Measurements from ENCODE around the gene PATJ. TPM values are rescaled to one million over a fixed set of nuclear protein-coding genes. Genes with fewer than 3 reads are reported as not detected.
"Not testable (repeated sequence)": the region's sequence is repeated elsewhere in the genome, so short reads cannot be mapped to it uniquely, and the experiment has no call there.

Gene PATJ
- polyA plus RNA-seq, 2 donors: 17.2 to 28.6 TPM

DNA sequence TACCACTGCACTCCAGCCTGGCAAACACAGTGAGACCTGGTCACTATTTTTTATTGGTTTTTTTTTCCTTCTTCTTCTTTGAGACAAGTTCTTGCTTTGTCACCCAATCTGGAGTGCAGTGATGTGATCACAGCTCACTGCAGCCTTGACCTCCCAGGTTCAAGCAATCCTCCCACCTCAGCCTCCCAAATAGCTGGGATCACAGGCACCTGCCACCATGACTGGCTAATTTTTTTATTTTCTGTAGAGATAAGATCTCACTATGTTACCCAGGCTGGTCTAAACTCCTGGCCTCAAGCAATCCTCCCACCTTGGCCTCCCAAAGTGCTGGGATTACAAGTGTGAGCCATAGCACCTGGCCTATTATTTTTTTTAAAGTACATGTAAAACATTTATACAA lies 148.2 kb downstream of the PATJ start:
- H3K4me1 ChIP-seq (ENCODE audit: control insufficient read depth in 2 of 2, insufficient read depth in 2 of 2, low read length in 1 of 2); H3K36me3 ChIP-seq (ENCODE audit: control insufficient read depth in 2 of 2, insufficient read depth in 2 of 2, low read length in 1 of 2); H3K4me3 ChIP-seq (ENCODE audit: low read depth in 1 of 2, low read length in 2 of 2); H3K27ac ChIP-seq (ENCODE audit: low read depth in 2 of 2, low read length in 1 of 2); H3K9me3 ChIP-seq (ENCODE audit: control insufficient read depth in 2 of 2, insufficient read depth in 1 of 2, low read depth in 1 of 2, low read length in 1 of 2); H3K27me3 ChIP-seq (ENCODE audit: control insufficient read depth in 1 of 2, insufficient read depth in 2 of 2, low read length in 2 of 2): not testable (repeated sequence)

DNA sequence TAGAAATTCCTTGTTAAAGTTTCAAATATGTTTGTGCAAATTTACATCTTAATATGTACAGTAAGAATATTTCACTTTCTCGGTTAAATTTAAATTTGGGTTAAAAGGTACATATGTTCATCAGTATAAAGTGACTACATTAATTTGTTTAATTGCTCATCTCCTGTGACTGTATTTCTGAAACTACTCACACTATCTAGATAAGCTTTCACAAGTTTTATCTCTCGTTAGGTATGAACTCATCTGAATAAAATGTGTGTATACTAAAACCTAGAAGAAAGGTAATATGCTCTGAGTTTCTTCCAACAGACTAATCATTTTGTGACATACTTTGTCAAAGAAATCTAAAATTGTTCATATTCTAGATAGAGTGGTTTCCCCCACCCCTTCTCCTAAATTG lies 150.7 kb downstream of the PATJ start:
- WGBS, 2 donors: 71 to 86% methylated on average over 2 of the region's 2 CpGs
- Histone ChIP-seq H3K36me3 (ENCODE audit: control insufficient read depth in 2 of 2, insufficient read depth in 2 of 2, low read length in 1 of 2) (no peaks in the 10 kb centered on the region), H3K4me3 (ENCODE audit: low read depth in 1 of 2, low read length in 2 of 2) (no peak overlapping the region), H3K9me3 (ENCODE audit: control insufficient read depth in 2 of 2, insufficient read depth in 1 of 2, low read depth in 1 of 2, low read length in 1 of 2) (no peaks in the 10 kb centered on the region), H3K27me3 (ENCODE audit: control insufficient read depth in 1 of 2, insufficient read depth in 2 of 2, low read length in 2 of 2) (no peaks in the 10 kb centered on the region), H3K27ac (ENCODE audit: low read depth in 2 of 2, low read length in 1 of 2) (no peak overlapping the region), H3K4me1 (ENCODE audit: control insufficient read depth in 2 of 2, insufficient read depth in 2 of 2, low read length in 1 of 2) (no peaks in the 10 kb centered on the region)

DNA sequence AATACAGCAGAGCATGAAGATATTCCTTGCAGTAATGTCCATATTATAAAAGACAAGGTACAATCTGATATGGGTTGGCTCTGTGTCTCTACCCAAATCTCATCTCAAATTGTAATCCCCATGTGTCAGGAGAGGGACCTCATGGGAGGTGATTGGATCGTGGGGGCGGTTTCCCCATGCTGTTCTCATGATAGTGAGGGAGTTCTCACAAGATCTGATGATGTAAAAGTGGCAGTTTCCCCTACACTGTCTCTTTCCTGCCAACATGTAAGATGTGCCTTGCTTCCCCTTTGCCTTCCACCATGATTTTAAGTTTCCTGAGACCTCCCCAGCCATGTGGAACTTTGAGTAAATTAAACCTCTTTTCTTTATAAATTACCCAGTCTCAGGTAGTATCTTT lies 152.0 kb downstream of the PATJ start:
- 91% methylated on average over 2 of the region's 2 CpGs for WGBS, 2 donors
- not testable (repeated sequence) for H3K9me3 ChIP-seq (ENCODE audit: control insufficient read depth in 2 of 2, insufficient read depth in 1 of 2, low read depth in 1 of 2, low read length in 1 of 2); H3K27me3 ChIP-seq (ENCODE audit: control insufficient read depth in 1 of 2, insufficient read depth in 2 of 2, low read length in 2 of 2); H3K4me3 ChIP-seq (ENCODE audit: low read depth in 1 of 2, low read length in 2 of 2); H3K36me3 ChIP-seq (ENCODE audit: control insufficient read depth in 2 of 2, insufficient read depth in 2 of 2, low read length in 1 of 2); H3K27ac ChIP-seq (ENCODE audit: low read depth in 2 of 2, low read length in 1 of 2); H3K4me1 ChIP-seq (ENCODE audit: control insufficient read depth in 2 of 2, insufficient read depth in 2 of 2, low read length in 1 of 2)

DNA sequence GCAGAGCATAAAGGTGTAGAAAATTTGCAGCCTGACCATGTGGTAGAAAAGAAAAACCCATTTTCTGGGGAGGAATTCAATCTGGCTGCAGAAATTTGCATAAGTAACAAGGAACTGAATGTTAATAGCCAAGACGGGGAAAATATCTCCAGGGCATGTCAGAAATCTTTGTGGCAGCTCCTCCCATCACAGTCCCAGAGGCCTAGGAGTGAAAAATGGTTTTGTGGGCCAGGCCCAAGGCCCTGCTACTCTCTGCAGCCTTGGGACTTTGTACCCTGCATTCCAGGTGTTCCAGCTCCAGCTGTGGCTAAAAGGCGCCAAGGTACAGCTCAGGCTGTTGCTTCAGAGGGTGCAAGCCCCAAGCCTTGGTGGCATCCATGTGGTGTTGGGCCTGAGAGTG lies 152.9 kb downstream of the PATJ start:
- Histone ChIP-seq H3K27me3 (ENCODE audit: control insufficient read depth in 1 of 2, insufficient read depth in 2 of 2, low read length in 2 of 2) (no peaks in the 10 kb centered on the region), H3K4me3 (ENCODE audit: low read depth in 1 of 2, low read length in 2 of 2) (no peak overlapping the region), H3K36me3 (ENCODE audit: control insufficient read depth in 2 of 2, insufficient read depth in 2 of 2, low read length in 1 of 2) (no peaks in the 10 kb centered on the region), H3K4me1 (ENCODE audit: control insufficient read depth in 2 of 2, insufficient read depth in 2 of 2, low read length in 1 of 2) (no peaks in the 10 kb centered on the region), H3K27ac (ENCODE audit: low read depth in 2 of 2, low read length in 1 of 2) (no peak overlapping the region), H3K9me3 (ENCODE audit: control insufficient read depth in 2 of 2, insufficient read depth in 1 of 2, low read depth in 1 of 2, low read length in 1 of 2) (no peaks in the 10 kb centered on the region)
- 12 to 57% methylated on average over 2 of the region's 2 CpGs for WGBS, 2 donors

GRCh38 chr1:61898658-61899057 lies 156.4 kb downstream of the PATJ start:
- Histone ChIP-seq H3K27me3 (ENCODE audit: control insufficient read depth in 1 of 2, insufficient read depth in 2 of 2, low read length in 2 of 2) (no peaks in the 10 kb centered on the region), H3K4me1 (ENCODE audit: control insufficient read depth in 2 of 2, insufficient read depth in 2 of 2, low read length in 1 of 2) (no peaks in the 10 kb centered on the region), H3K4me3 (ENCODE audit: low read depth in 1 of 2, low read length in 2 of 2) (no peak overlapping the region), H3K27ac (ENCODE audit: low read depth in 2 of 2, low read length in 1 of 2) (no peak overlapping the region), H3K9me3 (ENCODE audit: control insufficient read depth in 2 of 2, insufficient read depth in 1 of 2, low read depth in 1 of 2, low read length in 1 of 2) (no peaks in the 10 kb centered on the region), H3K36me3 (ENCODE audit: control insufficient read depth in 2 of 2, insufficient read depth in 2 of 2, low read length in 1 of 2) (no peaks in the 10 kb centered on the region)
- WGBS, 2 donors: 94 to 98% methylated on average over 3 of the region's 3 CpGs

DNA sequence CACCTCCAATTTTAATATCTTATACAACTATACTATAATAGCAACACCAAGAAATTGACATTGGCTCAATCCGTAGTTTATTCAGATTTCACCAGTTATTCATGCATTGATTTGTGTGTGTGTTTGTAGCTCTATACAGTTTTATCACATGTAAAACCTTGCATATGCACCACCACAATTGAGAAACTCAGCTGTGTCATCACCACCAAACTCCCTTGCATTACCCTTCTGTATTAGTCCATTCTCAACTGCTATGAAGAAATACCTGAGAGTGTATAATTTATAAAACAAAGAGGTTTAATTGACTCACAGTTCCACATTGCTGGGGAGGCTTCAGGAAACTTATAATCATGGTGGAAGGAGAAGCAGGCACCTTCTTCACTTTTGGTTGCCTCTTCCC lies 162.1 kb downstream of the PATJ start:
- WGBS, 2 donors: 93 to 98% methylated on average over 1 of the region's 1 CpG
- Histone ChIP-seq H3K9me3 (ENCODE audit: control insufficient read depth in 2 of 2, insufficient read depth in 1 of 2, low read depth in 1 of 2, low read length in 1 of 2) (no peaks in the 10 kb centered on the region), H3K36me3 (ENCODE audit: control insufficient read depth in 2 of 2, insufficient read depth in 2 of 2, low read length in 1 of 2) (no peaks in the 10 kb centered on the region), H3K4me1 (ENCODE audit: control insufficient read depth in 2 of 2, insufficient read depth in 2 of 2, low read length in 1 of 2) (no peaks in the 10 kb centered on the region), H3K27me3 (ENCODE audit: control insufficient read depth in 1 of 2, insufficient read depth in 2 of 2, low read length in 2 of 2) (no peaks in the 10 kb centered on the region), H3K4me3 (ENCODE audit: low read depth in 1 of 2, low read length in 2 of 2) (no peak overlapping the region), H3K27ac (ENCODE audit: low read depth in 2 of 2, low read length in 1 of 2) (no peak overlapping the region)

- WGBS, 2 donors: 75 to 89% methylated on average over 4 of the region's 4 CpGs
- Histone ChIP-seq H3K9me3 (ENCODE audit: control insufficient read depth in 2 of 2, insufficient read depth in 1 of 2, low read depth in 1 of 2, low read length in 1 of 2) (no peaks in the 10 kb centered on the region), H3K36me3 (ENCODE audit: control insufficient read depth in 2 of 2, insufficient read depth in 2 of 2, low read length in 1 of 2) (no peaks in the 10 kb centered on the region), H3K27me3 (ENCODE audit: control insufficient read depth in 1 of 2, insufficient read depth in 2 of 2, low read length in 2 of 2) (no peaks in the 10 kb centered on the region), H3K27ac (ENCODE audit: low read depth in 2 of 2, low read length in 1 of 2) (no peak overlapping the region), H3K4me1 (ENCODE audit: control insufficient read depth in 2 of 2, insufficient read depth in 2 of 2, low read length in 1 of 2) (no peaks in the 10 kb centered on the region), H3K4me3 (ENCODE audit: low read depth in 1 of 2, low read length in 2 of 2) (no peak overlapping the region)
These were observed 164.8 kb downstream of the PATJ start for GRCh38 chr1:61907102-61907501.

GRCh38 chr1:61910035-61910434 lies 167.8 kb downstream of the PATJ start:
- no peaks in the 10 kb centered on the region for H3K9me3 ChIP-seq (ENCODE audit: control insufficient read depth in 2 of 2, insufficient read depth in 1 of 2, low read depth in 1 of 2, low read length in 1 of 2)
- no peak overlapping the region for H3K4me3 ChIP-seq (ENCODE audit: low read depth in 1 of 2, low read length in 2 of 2)
- H3K36me3 ChIP-seq (ENCODE audit: control insufficient read depth in 2 of 2, insufficient read depth in 2 of 2, low read length in 1 of 2): no peaks in the 10 kb centered on the region
- no peak overlapping the region for H3K27ac ChIP-seq (ENCODE audit: low read depth in 2 of 2, low read length in 1 of 2)
- H3K4me1 ChIP-seq (ENCODE audit: control insufficient read depth in 2 of 2, insufficient read depth in 2 of 2, low read length in 1 of 2): no peaks in the 10 kb centered on the region
- H3K27me3 ChIP-seq (ENCODE audit: control insufficient read depth in 1 of 2, insufficient read depth in 2 of 2, low read length in 2 of 2): no peaks in the 10 kb centered on the region

- 65 to 69% methylated on average over 4 of the region's 4 CpGs for WGBS, 2 donors
- Histone ChIP-seq H3K4me3 (ENCODE audit: low read depth in 1 of 2, low read length in 2 of 2) (no peak overlapping the region), H3K27ac (ENCODE audit: low read depth in 2 of 2, low read length in 1 of 2) (no peak overlapping the region), H3K36me3 (ENCODE audit: control insufficient read depth in 2 of 2, insufficient read depth in 2 of 2, low read length in 1 of 2) (no peaks in the 10 kb centered on the region), H3K4me1 (ENCODE audit: control insufficient read depth in 2 of 2, insufficient read depth in 2 of 2, low read length in 1 of 2) (no peaks in the 10 kb centered on the region), H3K27me3 (ENCODE audit: control insufficient read depth in 1 of 2, insufficient read depth in 2 of 2, low read length in 2 of 2) (no peaks in the 10 kb centered on the region), H3K9me3 (ENCODE audit: control insufficient read depth in 2 of 2, insufficient read depth in 1 of 2, low read depth in 1 of 2, low read length in 1 of 2) (no peaks in the 10 kb centered on the region)
These were observed 172.7 kb downstream of the PATJ start for GRCh38 chr1:61914823-61915482.

DNA sequence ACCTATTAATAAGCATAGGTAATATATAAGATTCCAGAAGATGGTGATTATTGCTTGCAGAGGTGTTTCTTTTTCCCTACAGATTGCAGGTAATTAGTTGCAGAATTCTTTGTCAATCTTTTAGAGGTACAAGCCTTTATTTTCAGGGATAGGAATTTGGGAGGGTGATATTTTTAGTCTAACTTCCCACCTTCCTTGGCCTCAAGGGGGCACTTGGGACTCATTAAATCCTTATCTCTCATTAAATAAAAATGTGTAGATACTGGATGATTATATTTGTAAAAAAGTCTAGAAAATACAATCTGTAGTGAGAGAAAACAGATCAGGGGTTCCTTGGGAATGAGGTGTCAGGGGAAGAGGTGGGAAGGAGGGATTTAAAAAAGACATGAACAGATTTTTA lies 179.2 kb downstream of the PATJ start:
- Histone ChIP-seq H3K4me1 (ENCODE audit: control insufficient read depth in 2 of 2, insufficient read depth in 2 of 2, low read length in 1 of 2) (no peaks in the 10 kb centered on the region), H3K4me3 (ENCODE audit: low read depth in 1 of 2, low read length in 2 of 2) (no peak overlapping the region), H3K27ac (ENCODE audit: low read depth in 2 of 2, low read length in 1 of 2) (no peak overlapping the region), H3K36me3 (ENCODE audit: control insufficient read depth in 2 of 2, insufficient read depth in 2 of 2, low read length in 1 of 2) (no peaks in the 10 kb centered on the region), H3K9me3 (ENCODE audit: control insufficient read depth in 2 of 2, insufficient read depth in 1 of 2, low read depth in 1 of 2, low read length in 1 of 2) (no peaks in the 10 kb centered on the region), H3K27me3 (ENCODE audit: control insufficient read depth in 1 of 2, insufficient read depth in 2 of 2, low read length in 2 of 2) (no peaks in the 10 kb centered on the region)
